Endothelial cell (in vitro differentiated cells): ENCODE data around the gene NVL. TPM values are rescaled to one million over a fixed set of nuclear protein-coding genes. Genes with fewer than 3 reads are reported as not detected.

Experiments
- DNase-seq: peaks from one replicate; pipeline ENCODE4 v3.0.0; 2021; ENCODE audit warnings: low spot score
- H3K27ac Mint-ChIP-seq: one replicate; pipeline ENCODE4 v1.8.0; 2021; ENCODE audit warnings: mixed read lengths, inconsistent platforms; ENCODE audit not compliant: unreplicated experiment
- H3K27me3 Mint-ChIP-seq: one replicate; pipeline ENCODE4 v1.8.0; 2021; ENCODE audit warnings: mild to moderate bottlenecking, moderate library complexity, mixed read lengths, inconsistent platforms; ENCODE audit not compliant: unreplicated experiment
- H3K36me3 Mint-ChIP-seq: one replicate; pipeline ENCODE4 v1.8.0; 2021; ENCODE audit warnings: mild to moderate bottlenecking, low read depth, mixed read lengths, inconsistent platforms; ENCODE audit not compliant: unreplicated experiment
- H3K4me1 Mint-ChIP-seq: one replicate; pipeline ENCODE4 v1.8.0; 2021; ENCODE audit warnings: mild to moderate bottlenecking, mixed read lengths, inconsistent platforms; ENCODE audit not compliant: unreplicated experiment
- H3K4me3 Mint-ChIP-seq: one replicate; pipeline ENCODE4 v1.8.0; 2021; ENCODE audit warnings: mild to moderate bottlenecking, mixed read lengths, inconsistent platforms; ENCODE audit not compliant: unreplicated experiment
- H3K9me3 Mint-ChIP-seq: one replicate; pipeline ENCODE4 v1.8.0; 2021; ENCODE audit warnings: mixed read lengths, inconsistent platforms; ENCODE audit not compliant: unreplicated experiment
- total RNA-seq: library from RNA; stranded (reverse); fragmentation: NEBNext Ultra II Directional; extraction: Animal tissue kit (Norgen Biotek cat#: 25700); gene quantifications from one replicate; pipeline ENCODE4 v1.2.1, GENCODE V29; 2021; ENCODE audit not compliant: unreplicated experiment
- TF ChIP-seq, protein P1 (sequence below): fragments of 200-600 bp; sonication (generic); IDR thresholded peaks from one replicate; pipeline ENCODE4 v1.5.0; 2021; ENCODE audit warnings: antibody characterized with exemption; ENCODE audit not compliant: unreplicated experiment

The NVL gene
- total RNA-seq, 1 donor from 2014 or later = 44.5 TPM

DNA sequence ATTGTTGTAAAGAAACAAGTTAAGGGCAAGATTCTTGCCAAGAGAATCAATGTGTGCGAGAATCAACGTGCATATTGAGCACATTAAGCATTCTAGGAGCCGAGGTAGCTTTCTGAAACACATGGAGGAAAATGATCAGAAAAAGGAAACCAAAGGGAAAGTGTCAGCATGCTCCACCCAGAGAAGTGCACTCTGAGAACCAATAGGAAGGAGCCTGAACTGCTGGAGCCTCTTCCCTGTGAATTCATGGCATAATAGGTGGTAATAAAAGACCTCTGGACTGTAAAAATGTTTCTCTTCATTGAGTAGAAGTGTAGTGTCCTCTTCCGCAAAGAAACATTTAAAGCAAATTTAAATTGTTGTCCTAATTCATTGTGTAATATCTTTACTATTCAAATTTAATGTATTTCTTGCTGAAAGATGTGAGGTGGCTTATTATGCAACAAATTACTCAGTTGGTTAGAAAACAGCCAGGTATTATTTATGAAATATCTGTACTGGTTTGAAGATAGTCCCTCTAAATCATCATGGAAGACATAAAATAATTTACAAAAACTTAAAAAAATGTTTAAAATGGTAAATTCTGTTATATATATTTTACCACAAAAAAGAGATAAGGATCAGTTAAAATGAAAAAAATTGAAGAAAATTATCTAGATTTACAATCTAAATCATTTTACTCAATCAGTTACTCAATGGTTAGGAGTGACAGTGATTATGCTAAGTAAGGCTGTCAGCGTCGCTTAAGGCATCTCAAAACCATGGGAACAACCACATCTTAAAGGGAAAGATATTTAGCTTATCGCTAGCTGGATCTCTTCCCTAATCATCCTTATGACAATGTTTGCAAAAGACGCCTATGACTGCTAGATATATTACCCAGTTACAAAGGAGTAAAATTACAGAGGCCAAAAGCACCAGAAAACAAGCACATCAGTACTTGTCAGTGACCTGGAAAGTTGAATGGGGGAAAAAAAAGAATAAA is 31.3 kb downstream of the NVL start:
- Mint-ChIP-seq H3K27me3 (no peaks in the 10 kb centered on the region), H3K27ac (no peak overlapping the region), H3K4me3 (no peak overlapping the region), H3K36me3 (peaks cover 28% of the 10 kb centered on the region), H3K4me1 (no peaks in the 10 kb centered on the region), H3K9me3 (no peaks in the 10 kb centered on the region)
- no peak for DNase-seq
- TF ChIP-seq, protein P1, sequence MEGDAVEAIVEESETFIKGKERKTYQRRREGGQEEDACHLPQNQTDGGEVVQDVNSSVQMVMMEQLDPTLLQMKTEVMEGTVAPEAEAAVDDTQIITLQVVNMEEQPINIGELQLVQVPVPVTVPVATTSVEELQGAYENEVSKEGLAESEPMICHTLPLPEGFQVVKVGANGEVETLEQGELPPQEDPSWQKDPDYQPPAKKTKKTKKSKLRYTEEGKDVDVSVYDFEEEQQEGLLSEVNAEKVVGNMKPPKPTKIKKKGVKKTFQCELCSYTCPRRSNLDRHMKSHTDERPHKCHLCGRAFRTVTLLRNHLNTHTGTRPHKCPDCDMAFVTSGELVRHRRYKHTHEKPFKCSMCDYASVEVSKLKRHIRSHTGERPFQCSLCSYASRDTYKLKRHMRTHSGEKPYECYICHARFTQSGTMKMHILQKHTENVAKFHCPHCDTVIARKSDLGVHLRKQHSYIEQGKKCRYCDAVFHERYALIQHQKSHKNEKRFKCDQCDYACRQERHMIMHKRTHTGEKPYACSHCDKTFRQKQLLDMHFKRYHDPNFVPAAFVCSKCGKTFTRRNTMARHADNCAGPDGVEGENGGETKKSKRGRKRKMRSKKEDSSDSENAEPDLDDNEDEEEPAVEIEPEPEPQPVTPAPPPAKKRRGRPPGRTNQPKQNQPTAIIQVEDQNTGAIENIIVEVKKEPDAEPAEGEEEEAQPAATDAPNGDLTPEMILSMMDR = no peak

DNA sequence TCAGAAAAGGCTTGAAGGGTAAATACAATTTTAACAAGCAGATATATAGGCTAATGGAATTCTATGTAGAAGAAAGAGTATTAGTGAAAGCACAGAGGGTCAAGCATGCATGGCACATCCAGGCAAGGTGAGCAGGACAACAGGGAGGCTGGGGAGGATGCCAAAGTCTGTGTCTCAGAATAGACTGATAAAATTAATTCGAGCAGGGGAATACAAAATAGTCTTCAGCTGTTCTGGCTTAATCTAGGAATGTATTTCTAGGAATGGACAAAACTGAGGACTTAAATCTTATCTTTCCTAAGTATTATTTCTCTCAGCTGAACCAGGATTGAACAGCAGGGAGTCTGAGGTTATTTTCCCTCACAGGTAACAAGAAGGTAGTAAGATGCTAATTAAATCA is 35.2 kb downstream of the NVL start:
- no peak for DNase-seq
- H3K27me3 Mint-ChIP-seq = no peaks in the 10 kb centered on the region
- H3K4me3 Mint-ChIP-seq = no peak overlapping the region
- TF ChIP-seq, protein P1 = no peak
- no peak overlapping the region for H3K27ac Mint-ChIP-seq
- H3K36me3 Mint-ChIP-seq = peaks cover 28% of the 10 kb centered on the region
- H3K9me3 Mint-ChIP-seq = no peaks in the 10 kb centered on the region
- no peaks in the 10 kb centered on the region for H3K4me1 Mint-ChIP-seq

DNA sequence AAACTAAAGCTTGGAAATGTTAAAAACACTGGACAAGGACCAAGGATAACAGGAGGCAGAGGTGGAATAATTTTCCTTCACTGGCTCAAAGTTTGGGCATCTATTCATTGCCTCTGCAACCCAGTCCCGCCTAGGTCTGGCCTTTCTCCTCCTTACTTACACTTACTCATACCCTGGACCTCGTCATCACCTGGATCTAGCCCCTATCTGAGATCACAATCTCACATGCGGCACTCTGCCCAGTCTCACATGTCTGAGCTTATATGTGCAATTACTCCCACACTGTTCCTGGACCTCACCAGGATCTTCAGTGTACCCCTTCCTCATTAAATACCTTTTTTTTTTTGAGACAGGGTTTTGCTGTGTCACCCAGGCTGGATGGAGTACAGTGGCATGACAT is 37.6 kb downstream of the NVL start:
- Mint-ChIP-seq H3K4me1 (peaks cover 4% of the 10 kb centered on the region), H3K4me3 (no peak overlapping the region), H3K36me3 (peaks cover 30% of the 10 kb centered on the region), H3K27ac (no peak overlapping the region), H3K9me3 (no peaks in the 10 kb centered on the region), H3K27me3 (no peaks in the 10 kb centered on the region)
- TF ChIP-seq, protein P1 = no peak
- DNase-seq = no peak

DNA sequence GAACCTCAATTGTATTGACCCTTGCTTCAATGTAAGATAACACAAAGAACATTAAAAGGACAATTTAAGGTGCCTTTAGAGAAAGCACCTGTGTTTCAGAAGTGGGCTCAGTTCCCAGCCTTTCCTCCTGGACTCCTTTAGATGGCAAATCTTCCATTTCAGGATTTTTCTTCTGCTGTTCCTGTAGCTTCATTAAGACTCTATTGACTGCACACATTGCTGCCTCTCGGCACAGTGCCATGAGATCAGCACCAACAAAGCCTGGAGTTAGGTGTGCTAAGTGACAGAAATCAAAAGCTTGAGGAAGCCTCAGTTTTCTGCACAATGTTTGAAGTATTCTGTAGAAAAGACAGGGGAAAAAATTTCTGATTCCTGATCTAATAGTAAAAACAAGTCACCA is 40.6 kb downstream of the NVL start:
- Mint-ChIP-seq H3K36me3 (peaks cover 20% of the 10 kb centered on the region), H3K4me1 (peaks cover 4% of the 10 kb centered on the region), H3K27ac (no peak overlapping the region), H3K9me3 (no peaks in the 10 kb centered on the region), H3K4me3 (no peak overlapping the region), H3K27me3 (no peaks in the 10 kb centered on the region)
- DNase-seq = no peak
- TF ChIP-seq, protein P1 = no peak

DNA sequence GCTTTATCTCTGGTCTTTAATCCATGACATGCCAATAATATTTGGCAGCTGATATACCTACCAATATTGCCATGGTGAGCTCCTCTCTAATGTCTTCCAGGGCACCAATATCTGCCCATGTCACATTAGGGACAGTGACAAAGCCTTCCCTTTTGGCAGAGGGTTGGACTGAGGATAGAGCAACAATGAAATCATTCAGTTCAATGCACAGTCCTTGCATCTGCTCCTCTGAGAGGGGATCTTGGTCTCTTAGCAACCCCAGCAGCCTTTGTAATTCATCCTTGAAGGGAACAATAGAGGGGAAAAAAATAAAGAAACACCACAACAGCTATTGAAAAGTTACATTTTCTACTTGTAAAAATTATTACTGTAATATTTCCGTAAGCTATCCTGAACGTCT is 42.3 kb downstream of the NVL start:
- H3K27ac Mint-ChIP-seq = peak overlapping the region; percentile 53

More for the DNA sequence above, 42.3 kb downstream of the NVL start:
- Mint-ChIP-seq H3K4me1 (peaks cover 4% of the 10 kb centered on the region), H3K27me3 (no peaks in the 10 kb centered on the region), H3K9me3 (no peaks in the 10 kb centered on the region), H3K36me3 (peaks cover 15% of the 10 kb centered on the region), H3K4me3 (no peak overlapping the region)
- no peak for DNase-seq
- TF ChIP-seq, protein P1 = no peak
